Hematopoietic multipotent progenitor cell treated with erythropoietin and hydrocortisone succinate and interleukin-3 and kit ligand, for 4 days (in vitro differentiated cells): ENCODE measurements around the gene RND1.
"Not testable (repeated sequence)": the region's sequence is repeated elsewhere in the genome, so short reads cannot be mapped to it uniquely, and the experiment has no call there.

Source experiments
- DNase-seq: peaks from one replicate; pipeline ENCODE4 v3.0.0-alpha.2; 2015

Gene RND1

GRCh38 chr12:48865281-48866051 is at the start of gene RND1:
RND1 (minus strand) TSS chr12:48865870; CDS start chr12:48865767, 103 bp downstream.
- DNase-seq, result peak; percentile 96

GRCh38 chr12:48910196-48910595 is 44.5 kb upstream of the RND1 start:
- DNase-seq, result no peak

DNA sequence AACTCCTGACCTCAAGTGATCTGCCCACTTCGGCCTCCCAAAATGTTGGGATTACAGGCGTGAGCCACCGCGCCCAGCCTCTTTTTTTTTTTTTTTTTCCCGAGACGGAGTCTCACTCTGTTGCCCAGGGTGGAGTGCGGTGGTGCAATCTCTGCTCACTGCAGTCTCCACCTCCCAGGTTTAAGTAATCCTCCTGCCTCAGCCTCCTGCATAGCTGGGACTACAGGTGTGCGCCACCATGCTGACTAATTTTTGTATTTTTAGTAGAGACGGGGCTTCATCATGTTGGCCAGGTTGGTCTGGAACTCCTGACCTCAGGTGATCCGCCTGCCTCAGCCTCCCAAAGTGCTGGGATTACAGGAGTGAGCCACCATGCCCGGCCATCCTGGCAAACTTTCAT is 44.0 kb upstream of the RND1 start:
- DNase-seq, result not testable (repeated sequence)

- DNase-seq, result no peak
These were observed 41.6 kb upstream of the RND1 start for GRCh38 chr12:48907245-48907644.

DNA sequence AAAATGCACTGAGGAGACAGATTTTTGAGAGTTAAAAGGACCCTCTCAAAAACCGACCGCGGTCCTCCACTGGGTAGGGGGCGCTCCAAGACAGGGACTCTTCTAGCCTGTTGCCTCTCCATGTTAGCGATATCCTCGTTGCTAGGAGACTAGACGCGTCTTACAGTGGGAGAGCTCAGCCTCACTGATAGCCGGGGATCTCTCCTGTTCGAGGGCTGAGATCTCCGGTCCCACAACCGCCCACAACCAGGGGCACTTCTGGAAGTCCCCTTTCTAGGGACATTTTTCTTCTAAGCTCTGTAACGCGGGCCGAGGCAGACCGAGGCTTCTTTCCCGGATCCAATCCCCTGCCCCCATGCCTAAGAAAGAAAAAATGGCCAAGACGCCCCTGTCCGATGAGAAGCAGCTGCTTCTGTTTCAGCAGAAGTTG is 38.3 kb upstream of the RND1 start:
- DNase-seq, result peak; percentile 96

GRCh38 chr12:48903363-48903981 is 37.8 kb upstream of the RND1 start:
- DNase-seq, result no peak

- DNase-seq, result no peak
These were observed 35.6 kb upstream of the RND1 start for GRCh38 chr12:48901278-48901677.

DNA sequence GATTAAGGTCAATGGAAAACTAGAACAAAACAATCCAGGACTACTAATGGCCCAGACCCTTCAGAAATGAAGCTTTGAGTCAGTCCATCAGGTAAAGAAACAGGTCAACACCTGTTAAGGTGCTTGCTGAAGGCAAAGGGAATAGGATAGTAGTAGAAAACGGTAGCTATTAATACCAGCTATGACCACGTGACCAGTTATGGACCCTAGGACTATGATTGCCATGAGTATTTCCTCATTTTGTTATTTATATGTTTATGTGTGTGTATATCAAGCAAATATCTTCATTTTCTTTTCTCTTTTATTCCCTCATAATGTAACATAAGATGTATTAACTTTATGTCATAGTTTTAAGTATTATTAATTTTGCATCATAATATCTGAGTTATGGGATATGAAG is 34.0 kb upstream of the RND1 start:
- DNase-seq, result no peak

- no peak for DNase-seq
These were observed 28.6 kb upstream of the RND1 start for GRCh38 chr12:48894271-48894670.

GRCh38 chr12:48890657-48891418 is 25.2 kb upstream of the RND1 start:
- DNase-seq, result peak; percentile 85

GRCh38 chr12:48889679-48890078 is 24.0 kb upstream of the RND1 start:
- no peak for DNase-seq

DNA sequence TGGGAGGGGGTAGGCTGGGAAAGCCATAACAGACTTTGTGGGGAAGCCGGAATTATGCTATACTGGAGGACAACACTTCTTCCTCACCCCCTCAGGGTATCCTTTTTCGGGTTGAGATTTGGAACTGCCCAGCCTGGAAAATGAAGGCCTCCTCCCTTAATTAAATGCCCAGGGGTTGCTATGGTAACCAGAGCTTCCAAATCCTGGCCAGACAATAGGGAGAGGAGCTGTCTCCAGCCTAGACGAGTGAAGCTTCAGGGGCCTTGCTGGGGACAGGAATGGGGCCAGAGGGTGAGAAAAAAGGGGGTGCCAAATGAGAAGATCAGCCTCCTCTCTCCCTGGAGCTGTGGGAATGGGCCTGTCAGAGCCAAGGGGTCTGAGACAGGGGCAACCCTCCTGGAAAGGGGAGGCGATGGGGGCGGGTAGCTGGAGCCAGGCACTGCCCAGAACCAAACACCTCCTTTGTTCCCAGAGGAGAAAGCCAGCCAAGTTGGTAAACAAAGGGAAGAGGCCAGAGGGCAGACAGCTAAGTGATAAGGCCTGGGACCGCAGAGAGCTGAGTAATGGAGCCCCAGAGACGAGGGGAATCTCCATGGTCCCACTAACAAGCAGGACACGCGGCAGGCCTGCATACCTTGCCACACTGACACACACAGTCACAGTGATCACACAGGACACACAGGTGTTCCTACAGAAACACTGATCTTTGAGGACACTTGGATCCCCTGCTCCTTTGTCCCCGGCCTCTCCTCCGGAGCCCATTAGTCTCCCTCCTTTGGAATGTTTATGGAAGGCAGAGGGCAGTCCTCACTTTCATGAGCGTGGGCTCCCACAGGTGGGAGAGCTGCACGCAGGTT is 17.9 kb upstream of the RND1 start:
- no peak for DNase-seq

DNA sequence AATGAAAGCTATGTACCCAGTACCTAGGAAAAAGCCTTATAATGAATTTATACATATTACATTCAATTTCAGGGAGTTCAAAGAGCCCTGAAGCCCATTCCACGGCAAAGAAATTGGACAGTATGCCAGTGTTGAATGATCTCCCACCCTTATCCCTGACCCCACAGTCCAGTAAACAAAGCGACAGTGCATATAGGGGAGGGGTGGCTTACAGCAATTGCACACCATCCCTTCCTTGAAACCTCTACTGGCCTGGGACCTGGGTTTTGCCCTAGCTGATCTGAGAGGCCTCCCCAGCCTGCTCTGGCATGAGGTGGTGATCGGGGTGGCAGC is 17.3 kb upstream of the RND1 start:
- no peak for DNase-seq

DNA sequence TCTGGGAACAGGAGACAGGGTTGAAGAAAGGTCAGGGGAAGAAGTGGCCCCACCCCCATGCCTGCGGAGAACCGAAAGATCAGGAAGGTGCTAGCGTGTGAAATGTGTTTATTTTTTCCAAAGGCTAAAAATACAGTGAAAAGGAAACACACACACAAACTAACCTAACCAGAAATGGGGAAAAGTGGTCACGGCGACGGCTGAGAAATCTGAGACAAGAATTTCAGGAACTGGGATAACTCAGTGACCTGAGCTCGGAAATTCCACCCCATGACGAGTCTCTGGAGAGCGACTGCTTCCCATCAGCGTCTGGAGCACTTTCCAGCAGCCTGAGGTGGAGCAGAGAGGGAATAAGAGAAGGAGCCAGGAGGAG is 16.6 kb upstream of the RND1 start:
- no peak for DNase-seq

GRCh38 chr12:48881686-48882314 is 16.1 kb upstream of the RND1 start:
- DNase-seq, result no peak

GRCh38 chr12:48880647-48881046 is 15.0 kb upstream of the RND1 start:
- no peak for DNase-seq

DNA sequence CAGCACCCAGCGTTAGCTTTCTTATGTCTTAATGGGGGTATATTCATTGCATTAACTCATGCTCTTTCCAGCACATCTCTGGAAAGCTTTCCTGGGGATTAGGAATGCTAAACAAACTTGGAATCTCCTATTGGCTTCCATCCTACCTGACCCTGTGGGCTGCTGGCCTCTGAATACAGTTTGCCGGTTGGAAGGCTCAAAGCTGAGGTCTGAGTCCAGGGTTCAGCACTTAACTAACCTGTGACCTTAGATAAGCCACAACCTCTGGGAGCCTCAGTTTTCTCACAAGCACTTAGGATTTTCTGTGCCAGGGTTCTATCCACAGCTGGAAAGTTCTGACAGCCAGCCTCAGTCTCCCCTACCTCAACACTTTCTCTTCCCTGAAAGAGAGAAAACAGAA is 12.9 kb upstream of the RND1 start:
- DNase-seq, result no peak

GRCh38 chr12:48875944-48876515 is 10.4 kb upstream of the RND1 start:
- no peak for DNase-seq

- DNase-seq, result not testable (repeated sequence)
These were observed 7.9 kb upstream of the RND1 start for GRCh38 chr12:48873534-48873933.

DNA sequence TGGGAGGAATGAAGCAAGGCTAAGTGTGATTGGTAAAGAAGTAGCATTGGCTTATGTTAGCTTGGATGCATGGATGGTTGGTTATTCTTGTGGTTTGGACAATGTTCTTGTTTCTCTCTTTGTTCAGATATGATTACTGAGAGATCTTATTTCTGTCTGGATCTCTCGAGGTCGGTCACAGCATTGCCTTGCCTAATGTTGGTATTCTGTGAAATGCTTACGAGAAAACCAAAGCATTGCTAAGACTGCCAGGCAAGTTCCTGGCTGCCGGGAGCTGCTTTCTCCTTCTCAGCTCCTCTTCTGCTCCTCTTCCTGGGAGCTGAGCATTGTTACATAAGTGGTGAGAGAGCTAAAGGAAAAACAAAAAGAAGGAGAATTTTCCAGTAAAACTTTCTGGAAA is 7.4 kb upstream of the RND1 start:
- DNase-seq, result no peak

- no peak for DNase-seq
These were observed 3.5 kb upstream of the RND1 start for GRCh38 chr12:48869191-48869590.

DNA sequence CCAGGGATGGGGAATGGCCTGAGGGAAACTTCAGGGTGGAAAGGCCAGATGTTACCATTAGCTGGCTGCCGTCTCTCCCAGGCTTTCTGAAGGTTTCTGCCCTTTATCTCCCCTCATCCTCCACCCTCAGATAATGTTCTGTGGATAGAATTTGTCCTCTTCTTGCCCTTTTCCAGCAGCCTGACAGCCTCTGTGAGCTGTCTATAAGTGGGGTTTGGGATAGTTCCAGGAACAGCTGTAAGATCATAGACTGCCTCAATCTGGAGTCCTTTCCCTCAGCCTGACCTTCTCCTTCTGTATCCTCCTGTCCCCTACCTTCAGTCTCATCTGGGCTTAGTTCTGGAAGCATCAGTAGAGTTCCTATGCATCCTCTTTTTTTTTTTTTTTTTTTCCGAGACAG is 2.8 kb upstream of the RND1 start:
- DNase-seq, result no peak
